PFSK-1 (cell line): ENCODE data around the gene CPN1.

ENCODE experiments used
- FOXP2 ChIP-seq: optimal IDR thresholded peaks from 2 replicates; pipeline ENCODE3; 2011; ENCODE audit warnings: borderline replicate concordance, control low read depth, inconsistent platforms; ENCODE audit not compliant: insufficient read depth; ENCODE audit errors: extremely low read length, extremely low read depth
- POLR2AphosphoS5 ChIP-seq: IDR thresholded peaks from 2 replicates; pipeline ENCODE4 v1.6.1; 2012; ENCODE audit warnings: low read depth, mild to moderate bottlenecking, control low read depth, low read length, moderate library complexity
- REST ChIP-seq, 2 experiments: IDR thresholded peaks; 2 replicates each; pipeline versions ENCODE4 v1.6.1 to v1.8.0; 2011 to 2012; ENCODE audit warnings: low read depth in 2 of 2, low read length in 2 of 2, control low read depth in 1 of 2, inconsistent platforms in 1 of 2, mild to moderate bottlenecking in 1 of 2, moderate library complexity in 1 of 2; ENCODE audit not compliant: insufficient read depth in 1 of 2
- SIN3A ChIP-seq: IDR thresholded peaks from 2 replicates; pipeline ENCODE4 v1.6.1; 2012; ENCODE audit warnings: mild to moderate bottlenecking, low read length, moderate library complexity, borderline replicate concordance; ENCODE audit not compliant: insufficient read depth
- TAF1 ChIP-seq: IDR thresholded peaks from 2 replicates; pipeline ENCODE4 v1.6.1; 2012; ENCODE audit warnings: low read length, control low read depth, borderline replicate concordance; ENCODE audit not compliant: insufficient read depth

CPN1 gene

GRCh38 chr10:100109670-100110069 lies 28.0 kb upstream of the CPN1 start:
- TF ChIP-seq TAF1 (no peak), REST (IDR thresholded peaks at IDR 0.05; ENCODE audit: insufficient read depth in 1 of 2, low read depth in 2 of 2, low read length in 2 of 2) (no peak), POLR2AphosphoS5 (no peak), FOXP2 (no peak), SIN3A (no peak)

DNA sequence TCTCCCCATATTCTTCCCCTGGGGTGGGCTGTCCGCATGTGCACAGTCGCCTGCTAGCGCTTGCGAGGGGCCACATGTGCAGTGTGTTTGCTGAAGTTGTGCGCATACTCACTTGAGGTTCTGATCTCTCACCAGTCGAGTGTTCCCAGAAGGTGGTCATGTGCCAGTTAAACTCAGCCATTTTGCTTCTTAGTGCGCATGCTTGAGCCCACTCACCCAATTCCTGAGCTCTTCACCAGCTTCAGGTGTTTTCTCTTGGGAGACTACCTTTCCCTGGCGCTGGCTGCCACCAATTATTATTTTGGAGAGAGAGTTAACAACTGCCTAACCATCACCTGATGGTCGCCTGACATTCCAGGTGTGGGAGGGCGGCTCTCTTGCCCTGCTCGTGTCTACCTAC lies 25.2 kb upstream of the CPN1 start:
- TF ChIP-seq POLR2AphosphoS5 = no peak
- TF ChIP-seq FOXP2 = no peak
- no peak for TF ChIP-seq REST (IDR thresholded peaks at IDR 0.05; ENCODE audit: insufficient read depth in 1 of 2, low read depth in 2 of 2, low read length in 2 of 2)
- TF ChIP-seq TAF1 = no peak

DNA sequence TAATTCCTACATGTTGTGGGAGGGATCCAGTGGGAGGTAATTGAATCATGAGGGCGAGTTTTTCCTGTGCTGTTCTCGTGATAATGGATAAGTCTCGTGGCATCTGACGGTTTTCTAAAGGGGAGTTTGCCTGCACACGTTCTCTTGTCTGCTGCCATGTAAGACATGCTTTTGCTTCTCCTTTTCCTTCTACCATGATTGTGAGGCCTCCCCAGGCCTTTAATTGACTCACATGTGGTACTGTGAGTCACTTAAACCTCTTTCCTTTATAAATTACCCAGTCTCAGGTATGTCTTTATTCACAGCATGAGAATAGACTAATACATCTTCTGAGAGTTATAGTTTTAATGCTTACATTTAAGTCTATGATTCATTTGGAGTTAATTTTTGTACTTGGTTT lies 22.6 kb upstream of the CPN1 start:
- TF ChIP-seq SIN3A = no peak
- TF ChIP-seq POLR2AphosphoS5 = no peak
- TF ChIP-seq TAF1 = no peak
- TF ChIP-seq FOXP2 = no peak
- TF ChIP-seq REST (IDR thresholded peaks at IDR 0.05; ENCODE audit: insufficient read depth in 1 of 2, low read depth in 2 of 2, low read length in 2 of 2) = no peak

- TF ChIP-seq TAF1 (no peak), SIN3A (no peak), REST (IDR thresholded peaks at IDR 0.05; ENCODE audit: insufficient read depth in 1 of 2, low read depth in 2 of 2, low read length in 2 of 2) (no peak), POLR2AphosphoS5 (no peak), FOXP2 (no peak)
These were observed 21.9 kb upstream of the CPN1 start for GRCh38 chr10:100103581-100103980.

GRCh38 chr10:100101192-100102076 lies 19.8 kb upstream of the CPN1 start:
- TF ChIP-seq FOXP2 = no peak
- no peak for TF ChIP-seq TAF1
- TF ChIP-seq REST (IDR thresholded peaks at IDR 0.05; ENCODE audit: insufficient read depth in 1 of 2, low read depth in 2 of 2, low read length in 2 of 2) = no peak
- no peak for TF ChIP-seq SIN3A
- TF ChIP-seq POLR2AphosphoS5 = no peak
